Measurements from ENCODE around the gene CNGA3.

The CNGA3 gene

GRCh38 chr2:98378196-98378595 is 31.9 kb downstream of the CNGA3 start:
- DNase-seq, result peak; percentile 67

- DNase-seq, result peak; percentile 98
Observed at GRCh38 chr2:98378901-98379300, 32.6 kb downstream of the CNGA3 start.

- peak; percentile 66 for DNase-seq
Observed at GRCh38 chr2:98379311-98380202, 33.3 kb downstream of the CNGA3 start.

- no peak for DNase-seq
Observed at GRCh38 chr2:98380203-98380535, 33.9 kb downstream of the CNGA3 start.

- DNase-seq, result no peak
Observed at GRCh38 chr2:98381494-98381893, 35.2 kb downstream of the CNGA3 start.

DNA sequence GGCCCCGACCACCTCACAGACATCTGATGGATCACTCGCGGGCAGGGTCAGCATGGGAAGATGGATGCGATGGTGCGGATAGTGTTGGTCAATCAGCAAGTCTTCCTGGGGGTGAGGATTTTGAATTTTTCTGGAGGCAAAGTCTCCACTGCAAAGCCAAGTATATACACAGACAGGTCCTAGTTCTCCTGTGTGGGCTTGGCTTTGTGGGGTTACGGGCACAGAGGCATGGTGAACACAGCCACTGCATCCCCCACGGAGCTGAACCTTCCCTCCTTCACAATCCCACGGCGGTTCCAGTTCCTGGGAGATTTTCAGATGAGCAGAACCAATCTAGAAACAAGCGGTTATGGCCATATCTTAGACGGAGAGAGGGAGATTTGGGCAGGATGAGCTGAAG is 35.8 kb downstream of the CNGA3 start:
- no peak for DNase-seq

DNA sequence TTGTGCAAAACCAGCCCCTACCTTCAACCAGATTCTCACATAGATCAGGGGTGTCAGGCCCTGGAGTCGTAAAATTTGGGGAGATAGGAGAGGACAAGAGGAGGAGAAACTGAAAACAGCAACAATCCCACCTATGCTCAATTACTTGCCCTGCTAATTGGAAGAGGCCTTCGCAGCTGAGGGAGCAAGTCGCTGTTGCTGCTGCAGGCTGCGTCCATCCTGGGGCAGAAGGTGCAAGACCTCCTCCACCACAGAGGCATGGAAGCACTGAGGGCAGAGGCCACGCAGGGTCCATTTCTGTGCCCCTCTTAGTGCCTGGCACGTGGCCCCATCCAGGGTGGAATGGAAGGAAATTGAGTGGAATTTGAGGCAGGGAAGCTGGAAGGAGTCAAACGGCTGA is 36.5 kb downstream of the CNGA3 start:
- DNase-seq, result no peak

DNA sequence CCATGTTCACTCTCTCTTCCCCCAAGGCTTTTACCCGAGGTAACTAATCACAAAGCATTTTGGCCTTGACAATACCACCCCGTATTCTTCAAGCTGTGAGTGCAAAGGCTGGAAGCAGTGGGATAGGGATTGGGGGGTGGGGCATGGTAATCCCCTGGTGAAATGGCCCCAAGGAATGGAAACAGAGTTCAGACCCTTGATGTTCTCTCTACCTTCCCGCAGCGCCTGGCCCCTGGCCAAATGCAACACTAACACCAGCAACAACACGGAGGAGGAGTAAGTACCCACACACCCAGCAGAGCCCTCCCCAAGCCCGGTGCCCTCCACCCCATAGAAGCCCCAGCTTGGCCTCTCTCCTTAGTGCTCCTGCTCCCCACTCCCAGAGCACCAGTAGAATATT is 36.9 kb downstream of the CNGA3 start:
- DNase-seq, result no peak

- peak; percentile 96 for DNase-seq
Observed at GRCh38 chr2:98385050-98385699, 38.9 kb downstream of the CNGA3 start.

DNA sequence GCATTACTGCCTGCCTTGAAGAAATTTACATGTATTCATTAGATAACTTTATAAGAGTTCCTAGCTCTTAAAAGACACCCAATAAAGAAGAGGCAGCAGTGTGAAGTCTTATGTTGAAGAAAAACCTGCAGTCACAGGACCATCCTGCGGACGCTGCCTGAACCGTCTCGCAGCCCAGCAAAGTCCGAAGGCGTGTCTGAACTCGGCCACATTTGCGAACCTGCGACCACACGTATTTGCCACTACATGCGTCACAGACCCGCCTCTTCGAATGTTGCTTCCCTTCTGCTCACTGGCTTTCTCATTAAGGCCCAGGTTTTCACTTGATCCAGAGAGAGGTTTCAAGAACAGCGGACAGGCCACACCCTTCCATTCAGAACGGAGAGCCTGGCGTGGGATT is 41.2 kb downstream of the CNGA3 start:
- no peak for DNase-seq

DNA sequence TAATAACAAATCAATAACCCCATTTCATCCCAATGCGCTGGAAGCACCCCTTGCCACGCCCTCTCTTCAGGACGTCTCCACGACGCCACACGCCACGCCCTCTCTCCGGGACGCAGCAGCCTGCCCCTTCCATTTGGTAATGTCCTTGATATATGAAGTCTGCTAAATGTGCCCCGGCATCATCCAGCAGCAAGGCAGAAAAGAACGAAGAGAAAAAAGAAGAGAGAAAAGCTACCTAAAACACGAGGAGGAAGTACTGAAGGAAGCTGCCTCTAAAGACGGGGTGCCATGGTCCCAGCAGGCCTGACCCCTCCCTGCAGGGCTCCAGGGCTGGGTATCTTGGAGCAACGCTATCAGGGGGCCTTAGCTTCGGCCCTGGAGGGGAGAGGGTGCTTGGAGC is 41.8 kb downstream of the CNGA3 start:
- no peak for DNase-seq

DNA sequence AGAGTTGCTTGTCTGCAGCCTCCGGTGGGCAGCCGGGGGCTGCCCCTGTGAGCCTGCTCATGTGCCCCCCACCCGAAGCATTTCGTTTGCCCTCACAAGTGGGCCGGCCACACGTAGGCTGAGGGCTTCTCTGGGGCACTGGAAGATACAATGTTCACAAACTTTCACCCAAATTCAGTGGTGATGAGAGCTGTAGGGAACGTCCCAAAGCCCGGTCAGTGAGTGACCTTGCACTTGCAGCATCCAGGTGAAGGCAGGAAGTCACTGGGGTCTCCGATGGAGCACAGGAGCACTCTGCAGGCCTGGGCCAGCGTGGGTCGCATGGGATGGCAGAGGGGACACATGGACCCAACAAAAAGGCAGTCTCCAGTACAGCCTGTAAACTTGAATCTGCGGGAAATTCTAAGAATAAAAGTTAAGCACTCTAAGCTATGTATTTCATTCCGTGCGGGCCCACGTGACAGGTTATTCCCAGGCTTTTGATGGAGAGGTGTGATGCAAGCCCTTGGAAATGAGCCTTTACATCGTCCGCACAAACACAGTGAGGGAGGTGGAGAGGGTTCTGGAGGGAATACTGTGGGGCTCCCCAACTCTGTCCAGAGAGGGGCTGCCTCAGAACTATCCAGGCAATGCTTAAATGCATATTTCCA is 42.5 kb downstream of the CNGA3 start:
- DNase-seq, result no peak

- DNase-seq, result no peak
Observed at GRCh38 chr2:98389251-98389605, 43.0 kb downstream of the CNGA3 start.

GRCh38 chr2:98390571-98391476 is 44.6 kb downstream of the CNGA3 start:
- DNase-seq, result no peak

DNA sequence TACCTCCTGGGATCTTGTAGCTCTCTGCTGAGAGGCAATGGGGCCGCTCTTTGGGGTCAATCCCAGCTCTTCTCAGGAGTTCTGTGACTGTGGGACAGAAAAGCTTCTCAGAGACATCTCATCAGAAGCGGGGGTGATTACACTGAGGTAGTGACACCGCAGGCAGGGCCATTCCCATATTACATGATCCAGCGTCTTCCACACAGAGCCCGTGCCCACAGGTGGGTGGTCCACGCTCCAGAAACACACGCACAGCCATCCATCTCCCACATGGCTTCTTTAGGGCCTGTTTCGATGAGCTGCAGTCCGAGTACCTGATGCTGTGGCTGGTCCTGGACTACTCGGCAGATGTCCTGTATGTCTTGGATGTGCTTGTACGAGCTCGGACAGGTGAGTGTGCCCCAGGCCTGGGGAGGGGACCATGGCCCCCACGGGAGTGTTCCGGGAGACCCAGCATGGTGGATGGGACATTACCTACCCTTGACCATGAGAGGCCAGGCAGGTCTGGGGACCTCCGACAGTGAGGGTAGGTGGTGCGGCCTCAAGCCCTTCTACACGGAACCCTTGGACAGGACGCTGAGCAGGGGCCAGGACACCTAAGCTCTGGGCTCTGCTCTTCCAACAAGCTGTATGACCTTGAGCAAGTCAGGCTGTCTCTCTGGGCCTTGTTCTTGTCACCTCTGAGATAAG is 45.5 kb downstream of the CNGA3 start:
- no peak for DNase-seq

GRCh38 chr2:98393354-98393753 is 47.1 kb downstream of the CNGA3 start:
- DNase-seq, result no peak

GRCh38 chr2:98394595-98395153 is 48.4 kb downstream of the CNGA3 start:
- DNase-seq, result no peak

DNA sequence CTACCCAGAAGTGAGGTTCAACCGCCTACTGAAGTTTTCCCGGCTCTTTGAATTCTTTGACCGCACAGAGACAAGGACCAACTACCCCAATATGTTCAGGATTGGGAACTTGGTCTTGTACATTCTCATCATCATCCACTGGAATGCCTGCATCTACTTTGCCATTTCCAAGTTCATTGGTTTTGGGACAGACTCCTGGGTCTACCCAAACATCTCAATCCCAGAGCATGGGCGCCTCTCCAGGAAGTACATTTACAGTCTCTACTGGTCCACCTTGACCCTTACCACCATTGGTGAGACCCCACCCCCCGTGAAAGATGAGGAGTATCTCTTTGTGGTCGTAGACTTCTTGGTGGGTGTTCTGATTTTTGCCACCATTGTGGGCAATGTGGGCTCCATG is 49.7 kb downstream of the CNGA3 start:
- no peak for DNase-seq

DNA sequence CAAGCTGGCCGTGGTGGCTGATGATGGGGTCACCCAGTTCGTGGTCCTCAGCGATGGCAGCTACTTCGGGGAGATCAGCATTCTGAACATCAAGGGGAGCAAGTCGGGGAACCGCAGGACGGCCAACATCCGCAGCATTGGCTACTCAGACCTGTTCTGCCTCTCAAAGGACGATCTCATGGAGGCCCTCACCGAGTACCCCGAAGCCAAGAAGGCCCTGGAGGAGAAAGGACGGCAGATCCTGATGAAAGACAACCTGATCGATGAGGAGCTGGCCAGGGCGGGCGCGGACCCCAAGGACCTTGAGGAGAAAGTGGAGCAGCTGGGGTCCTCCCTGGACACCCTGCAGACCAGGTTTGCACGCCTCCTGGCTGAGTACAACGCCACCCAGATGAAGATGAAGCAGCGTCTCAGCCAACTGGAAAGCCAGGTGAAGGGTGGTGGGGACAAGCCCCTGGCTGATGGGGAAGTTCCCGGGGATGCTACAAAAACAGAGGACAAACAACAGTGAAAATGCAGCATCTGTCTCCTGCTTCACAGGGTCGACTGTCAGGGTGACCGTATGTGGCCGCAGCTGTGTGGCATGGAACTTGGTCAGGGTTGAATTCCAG is 50.6 kb downstream of the CNGA3 start:
- DNase-seq, result no peak

DNA sequence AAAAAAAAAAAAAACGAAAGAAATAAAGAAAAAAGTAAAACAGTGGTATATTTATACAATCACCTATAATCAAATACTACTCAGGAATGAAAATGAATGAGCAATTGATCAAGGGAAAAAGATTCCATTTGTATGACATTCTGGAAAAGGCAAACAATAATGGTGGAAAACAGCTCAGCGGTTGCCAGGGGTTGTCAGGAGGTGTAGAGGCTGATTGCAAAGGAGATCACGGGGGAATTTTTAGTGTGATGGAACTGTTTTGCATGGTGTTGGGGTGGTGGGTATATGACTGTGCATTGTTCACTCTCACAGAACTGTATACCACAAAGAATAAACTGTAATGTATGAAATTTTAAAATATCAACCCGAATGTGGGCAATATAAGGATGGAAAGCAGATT is 52.9 kb downstream of the CNGA3 start:
- no peak for DNase-seq

DNA sequence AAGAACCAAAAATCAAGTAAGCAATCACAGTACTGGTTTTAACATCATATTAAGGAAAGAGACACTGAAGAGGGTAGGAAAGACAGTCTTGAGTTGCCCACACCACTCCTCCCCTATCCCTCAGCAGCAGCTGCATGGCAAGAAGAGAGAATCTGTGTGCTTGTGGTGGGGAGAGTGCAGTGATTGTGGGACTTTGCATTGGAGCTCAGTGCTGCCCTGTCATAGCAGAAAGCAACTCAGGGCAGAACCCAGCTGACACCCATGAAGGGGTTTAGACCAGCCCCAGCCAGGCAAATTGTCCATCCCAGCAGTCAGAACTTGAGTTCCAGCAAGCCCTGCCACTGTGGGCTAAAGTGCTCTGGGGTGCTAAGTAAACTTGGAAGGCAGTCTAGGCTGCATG is 57.6 kb downstream of the CNGA3 start:
- DNase-seq, result no peak

All from DMS53 (cell line).